Activated T-cell treated with anti-CD3 and anti-CD28 coated beads, Interleukin-2, amount 50 U/mL, for 48 hours (primary cell): ENCODE data around the gene NAA35.
"Not testable (repeated sequence)": the region's sequence is repeated elsewhere in the genome, so short reads cannot be mapped to it uniquely, and the experiment has no call there.

ENCODE experiments used
- DNase-seq, 2 experiments: peaks; one replicate each; pipeline ENCODE4 v3.0.0-alpha.2; 2020

Gene NAA35

DNA sequence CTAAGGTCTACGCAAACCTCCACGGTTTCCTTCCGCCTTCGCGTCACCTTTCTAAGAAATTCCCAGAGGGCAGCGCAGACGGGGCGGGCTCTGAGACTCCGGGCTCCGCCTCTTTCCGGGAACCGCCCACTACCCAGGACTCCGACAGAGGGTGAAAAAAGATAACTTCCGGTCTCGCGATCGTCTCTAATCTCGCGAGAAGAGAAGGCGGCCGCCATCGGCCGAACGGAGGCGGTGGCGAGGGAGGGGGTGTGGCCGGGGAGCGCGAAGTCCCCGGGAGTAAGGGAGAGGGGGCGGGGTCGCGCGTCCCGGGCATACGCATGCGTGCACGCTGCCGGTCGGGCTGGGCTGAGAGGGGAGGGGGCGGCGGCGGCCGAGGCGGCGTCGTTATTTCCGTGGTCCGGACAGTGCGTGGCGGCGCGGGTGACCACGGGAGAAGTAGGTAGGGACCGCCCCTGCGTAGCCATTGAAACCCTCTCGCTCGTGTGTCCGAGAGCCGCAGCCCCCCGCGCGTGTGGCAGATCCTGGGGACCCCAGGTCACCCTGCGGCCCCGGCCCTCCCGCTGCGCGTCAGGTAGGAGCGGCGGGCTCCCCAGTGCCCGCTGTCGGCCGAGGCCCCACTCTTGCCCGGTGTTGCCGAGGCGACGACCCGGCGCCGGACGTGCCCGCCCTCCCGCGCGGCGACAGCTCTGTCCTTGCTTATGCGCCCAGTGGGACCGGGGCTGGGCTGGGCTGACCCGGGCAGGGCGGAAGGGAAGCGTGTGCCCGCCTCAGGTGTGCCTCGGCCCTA lies at the start of gene NAA35:
Gene NAA35 (plus strand): TSS at position 315 of the 790 bp plus-strand sequence. CDS start 1,014 bp downstream, outside the sequence.
- DNase-seq = peak; percentile 99 to 100

DNA sequence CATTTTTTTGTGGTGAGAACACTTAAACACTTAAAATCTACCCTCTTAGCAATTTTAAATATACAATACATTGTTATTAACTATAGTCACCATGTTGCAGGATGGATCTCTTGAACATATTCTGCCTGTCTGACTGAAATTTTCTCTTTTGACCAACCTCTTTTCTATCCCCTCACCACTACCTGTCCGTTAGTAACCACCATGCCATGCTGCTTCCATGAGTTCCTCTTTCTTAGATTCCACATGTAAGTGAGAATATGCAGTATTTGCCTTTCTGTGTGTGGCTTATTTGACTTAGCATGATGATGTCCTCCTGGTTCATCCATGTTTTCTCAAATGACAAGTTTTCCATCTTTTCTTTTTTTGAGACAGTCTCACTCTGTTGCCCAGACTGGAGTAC lies 48.5 kb upstream of the NAA35 start:
- no peak for DNase-seq

DNA sequence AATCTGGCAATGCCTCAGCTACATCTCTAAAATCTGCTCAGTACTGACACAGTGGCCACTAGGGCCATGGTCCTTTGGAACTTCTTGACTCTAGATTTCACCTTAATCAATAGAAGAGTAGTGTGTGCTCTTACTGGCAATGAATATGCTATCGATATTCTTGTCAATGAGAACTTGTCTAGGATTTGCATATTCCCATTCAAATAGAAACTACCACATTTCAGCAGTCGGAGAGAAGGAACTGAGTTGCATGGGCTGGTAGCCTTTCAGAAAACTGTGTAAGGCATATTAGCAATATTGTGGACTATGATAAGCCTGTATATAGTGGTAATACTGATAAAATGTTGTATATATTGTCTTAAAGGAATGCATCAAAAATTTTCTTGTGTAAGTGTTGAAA lies 45.3 kb upstream of the NAA35 start:
- no peak for DNase-seq

DNA sequence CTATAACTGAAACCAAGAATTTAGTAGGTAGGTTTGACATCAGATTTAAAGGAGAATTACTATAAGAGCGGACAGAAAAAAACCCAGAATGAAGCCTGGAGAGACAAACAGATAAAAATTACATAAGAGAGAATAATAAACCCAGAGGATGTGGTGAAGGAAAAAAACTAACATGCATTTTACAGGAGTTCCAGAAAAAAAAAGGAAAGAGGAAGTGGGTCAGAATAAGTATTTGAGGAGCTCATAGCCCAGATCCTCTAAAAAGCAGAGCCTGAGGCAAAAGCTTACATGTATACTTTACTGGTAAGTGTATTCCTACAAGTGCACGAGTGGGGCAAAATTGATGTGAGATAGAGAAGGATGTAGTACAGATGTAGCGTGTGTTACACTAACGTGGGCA lies 43.1 kb upstream of the NAA35 start:
- no peak for DNase-seq

DNA sequence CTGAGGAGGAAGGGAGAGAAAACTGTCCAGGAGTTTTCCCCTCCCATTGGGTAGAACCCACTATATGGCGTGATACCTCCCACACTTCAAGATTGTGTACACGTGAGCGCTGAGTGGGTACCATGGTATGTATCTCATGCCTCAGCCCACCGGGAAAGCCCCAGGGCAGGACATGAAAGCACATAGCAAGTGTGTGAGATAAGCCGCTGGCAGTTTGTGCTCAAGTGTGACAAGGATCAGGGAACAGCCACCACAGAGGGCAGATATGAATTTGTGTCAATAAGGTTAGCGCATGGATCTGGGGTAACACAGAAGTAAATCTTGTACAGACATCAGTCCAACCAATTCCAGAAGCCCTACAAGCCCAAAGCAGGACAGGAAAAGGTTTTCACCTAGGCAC lies 42.6 kb upstream of the NAA35 start:
- DNase-seq = no peak

DNA sequence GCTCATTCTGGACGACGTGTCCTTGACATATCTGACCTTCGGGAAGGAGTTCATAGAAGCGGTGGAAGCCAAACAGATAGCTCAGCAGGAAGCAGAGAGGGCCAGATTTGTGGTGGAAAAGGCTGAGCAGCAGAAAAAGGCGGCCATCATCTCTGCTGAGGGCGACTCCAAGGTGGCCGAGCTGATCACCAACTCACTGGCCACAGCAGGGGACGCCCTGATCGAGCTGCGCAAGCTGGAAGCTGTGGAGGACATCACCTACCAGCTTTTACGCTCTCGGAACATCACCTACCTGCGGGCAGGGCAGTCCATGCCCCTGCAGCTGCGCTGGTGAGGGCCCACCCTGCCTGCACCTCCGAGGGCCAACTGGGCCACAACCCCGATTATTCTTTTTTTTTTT lies 41.6 kb upstream of the NAA35 start:
- no peak for DNase-seq

DNA sequence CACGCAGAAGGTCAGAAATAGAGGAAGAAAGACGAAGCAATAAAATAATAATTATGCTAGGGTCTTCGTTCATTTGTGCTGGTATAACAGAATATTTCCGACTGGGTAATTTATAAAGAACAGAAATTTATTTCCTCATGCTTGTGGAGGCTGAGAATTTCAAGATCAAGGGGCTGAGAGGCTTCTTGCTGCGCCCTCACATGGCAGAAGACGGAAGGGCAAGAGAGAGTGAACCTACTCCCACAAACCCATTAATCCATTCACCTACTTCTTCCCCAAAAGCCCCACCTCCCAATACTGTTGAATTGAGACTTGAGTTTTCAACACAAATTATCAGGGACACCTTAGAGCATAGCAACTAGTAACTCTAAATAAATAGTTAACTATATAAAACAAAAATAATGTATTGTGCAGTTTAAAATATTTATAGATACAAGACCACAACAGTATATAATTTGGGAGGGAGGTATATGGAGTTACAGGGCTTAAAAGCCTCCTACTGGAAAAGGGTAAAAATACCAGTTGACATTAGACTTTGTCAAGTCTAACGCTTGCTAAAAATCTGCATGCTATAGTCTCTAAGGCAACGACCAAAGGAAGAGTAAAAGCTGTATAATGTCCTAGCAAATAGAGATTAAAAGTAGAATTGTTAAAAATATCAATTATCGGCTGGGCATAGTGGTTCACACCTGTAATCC lies 40.3 kb upstream of the NAA35 start:
- DNase-seq = peak; percentile 58 to 62

DNA sequence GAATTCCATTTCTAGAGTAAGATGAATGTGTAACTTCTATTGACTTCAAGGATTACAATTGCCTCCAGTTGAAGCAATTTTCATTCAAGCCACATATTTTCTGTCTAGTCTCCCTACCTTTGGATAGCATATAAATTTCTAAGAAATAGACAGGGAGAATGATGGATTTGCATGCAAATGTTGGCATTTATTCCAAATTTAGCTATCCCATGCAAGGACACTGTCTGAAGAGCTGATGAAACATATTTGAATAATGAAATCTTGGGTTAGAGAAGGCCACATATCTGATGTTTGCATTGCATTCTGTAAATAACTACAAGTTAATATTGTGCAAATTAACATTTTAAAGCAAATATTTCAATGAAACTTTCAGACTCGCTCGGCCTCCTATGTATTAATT lies 36.0 kb upstream of the NAA35 start:
- no peak for DNase-seq

DNA sequence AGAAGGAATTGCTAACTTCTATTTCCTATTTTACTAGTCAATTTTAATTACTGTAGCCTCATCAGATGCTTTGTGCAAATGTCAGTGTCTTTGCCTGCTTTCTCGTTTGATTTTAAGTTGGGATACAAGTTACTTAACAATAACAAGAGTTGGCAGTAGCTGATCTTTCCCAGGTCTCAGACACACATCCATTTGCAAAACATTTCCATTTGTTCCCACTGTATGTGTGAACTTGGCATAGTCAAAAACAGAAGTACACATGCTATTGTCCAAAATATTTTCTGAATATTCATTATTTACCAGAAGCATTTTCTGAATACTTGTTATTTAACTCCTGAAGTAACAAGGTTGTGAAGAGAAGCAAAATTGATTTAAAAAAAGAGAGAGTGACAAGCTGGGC lies 35.0 kb upstream of the NAA35 start:
- DNase-seq = no peak

DNA sequence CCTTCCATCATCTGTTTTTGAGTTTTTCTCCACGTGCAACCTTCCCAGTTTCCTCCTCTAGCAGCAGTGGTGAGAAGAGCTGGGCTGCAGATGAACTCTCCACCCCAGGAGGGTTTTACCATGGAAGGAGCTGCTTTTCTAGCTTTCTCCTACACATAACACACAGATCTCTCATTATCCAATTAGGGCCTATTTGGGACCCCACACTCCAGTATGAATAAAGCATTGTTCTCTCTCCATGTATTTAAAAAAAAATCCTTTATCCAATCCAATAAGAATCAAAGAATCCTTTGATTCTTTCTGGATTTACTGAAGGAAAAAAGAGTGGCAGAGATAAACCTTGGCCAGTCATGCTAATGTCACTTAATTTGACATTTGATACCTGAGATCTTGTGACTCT lies 31.6 kb upstream of the NAA35 start:
- no peak for DNase-seq

DNA sequence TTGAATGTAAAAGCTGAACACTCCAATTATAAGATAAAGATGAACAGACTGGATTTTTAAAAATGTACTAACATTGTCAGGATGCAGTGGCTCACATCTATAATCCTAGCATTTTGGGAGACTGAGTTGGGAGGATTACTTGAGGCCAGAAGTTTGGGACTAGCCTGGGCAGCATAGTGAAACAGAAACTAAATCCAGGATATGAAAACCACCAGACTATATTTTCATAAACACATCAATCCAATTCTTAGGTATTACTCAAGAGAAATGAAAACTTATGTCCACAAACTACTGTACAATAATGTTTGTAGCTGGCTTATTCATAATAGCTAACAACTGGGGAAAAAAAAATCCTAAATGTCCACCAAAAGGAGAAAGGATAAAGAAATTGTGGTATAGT lies 26.8 kb upstream of the NAA35 start:
- DNase-seq = no peak

DNA sequence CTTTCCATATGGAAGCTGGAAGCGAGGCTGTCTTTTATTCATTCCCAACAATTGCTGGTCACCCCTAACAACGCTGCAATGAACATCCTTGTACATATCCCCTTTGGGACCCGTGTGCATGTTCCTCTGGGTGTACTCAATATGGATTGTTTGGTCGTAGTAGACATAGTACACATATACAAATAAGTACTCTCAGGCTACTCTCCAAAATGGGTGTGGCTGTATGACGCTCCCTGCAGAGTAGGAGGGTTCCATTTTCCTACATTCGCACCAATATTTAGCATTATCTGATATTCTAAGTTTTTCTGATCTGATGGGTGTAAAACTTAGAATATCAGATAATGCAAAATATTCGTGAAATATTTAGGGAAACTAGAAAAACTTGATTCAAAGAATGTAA lies 23.2 kb upstream of the NAA35 start:
- no peak for DNase-seq

DNA sequence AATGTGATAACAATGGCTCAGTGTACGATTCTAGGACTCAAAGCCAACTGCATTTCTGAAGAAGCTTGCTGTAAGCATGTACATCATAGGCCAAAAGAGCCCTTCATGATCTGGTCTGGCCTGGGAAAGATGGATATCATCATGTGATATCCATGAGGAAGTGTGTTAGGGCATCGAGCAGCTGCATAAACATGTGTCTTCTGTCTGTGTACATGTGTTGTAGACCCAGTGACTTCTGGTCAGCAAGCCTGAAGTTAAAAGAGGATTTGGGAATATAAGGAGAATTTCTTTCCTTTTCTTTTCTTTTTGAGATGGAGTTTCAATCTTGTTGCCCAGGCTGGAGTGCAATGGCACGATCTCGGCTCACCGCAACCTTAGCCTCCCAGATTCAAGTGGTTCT lies 15.5 kb upstream of the NAA35 start:
- DNase-seq = no peak

DNA sequence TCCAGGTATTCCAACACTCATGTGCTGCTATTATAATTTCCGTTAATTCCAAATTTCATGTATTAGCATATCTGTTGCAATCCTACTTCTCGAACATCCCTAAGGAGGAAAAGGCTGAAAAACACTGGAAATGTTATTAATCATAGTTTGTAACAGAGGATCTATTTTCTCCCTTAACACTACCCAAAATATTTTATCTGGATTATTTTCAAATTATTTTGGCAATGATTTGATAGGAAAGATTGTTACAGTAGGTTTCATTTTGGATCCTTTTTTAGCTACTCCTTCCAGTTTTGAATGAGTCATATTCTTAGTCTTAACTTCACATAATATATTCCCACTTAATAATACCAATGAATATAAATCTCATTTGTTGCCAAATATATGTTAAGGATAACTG lies 13.9 kb upstream of the NAA35 start:
- no peak for DNase-seq

DNA sequence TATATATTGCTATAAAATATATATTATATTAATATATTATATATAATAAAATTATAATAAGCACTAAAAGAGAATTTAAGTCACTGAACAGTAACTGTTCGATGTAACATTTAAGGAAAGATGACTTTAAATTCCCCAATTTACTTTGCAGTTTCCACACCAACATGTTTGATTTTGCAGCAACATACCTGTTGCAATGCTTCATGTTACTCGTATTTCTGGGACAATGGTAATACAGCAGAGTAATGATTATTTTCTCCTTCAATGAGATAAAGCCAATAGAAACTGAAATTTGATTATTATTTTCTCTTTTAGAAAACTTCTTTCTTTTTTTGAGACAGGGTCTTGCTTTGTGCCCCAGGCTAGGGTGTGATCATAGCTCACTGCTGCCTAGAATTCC lies 9.5 kb upstream of the NAA35 start:
- no peak for DNase-seq

DNA sequence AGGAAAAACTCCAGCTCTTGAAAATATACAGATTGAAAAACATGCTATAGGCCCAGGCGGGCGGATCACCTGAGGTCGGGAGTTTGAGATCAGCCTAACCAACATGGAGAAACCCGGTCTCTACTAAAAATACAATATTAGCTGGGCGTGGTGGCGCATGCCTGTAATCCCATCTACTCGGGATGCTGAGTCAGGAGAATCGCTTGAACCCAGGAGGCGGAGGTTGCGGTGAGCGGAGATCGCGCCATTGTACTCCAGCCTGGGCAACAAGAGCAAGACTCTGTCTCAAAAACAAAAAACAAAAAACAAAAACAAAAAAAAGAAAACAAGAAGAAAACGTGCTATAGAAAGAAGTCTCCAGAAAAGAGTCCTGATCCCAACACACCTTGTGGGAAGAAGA lies 5.0 kb upstream of the NAA35 start:
- DNase-seq = not testable (repeated sequence)

DNA sequence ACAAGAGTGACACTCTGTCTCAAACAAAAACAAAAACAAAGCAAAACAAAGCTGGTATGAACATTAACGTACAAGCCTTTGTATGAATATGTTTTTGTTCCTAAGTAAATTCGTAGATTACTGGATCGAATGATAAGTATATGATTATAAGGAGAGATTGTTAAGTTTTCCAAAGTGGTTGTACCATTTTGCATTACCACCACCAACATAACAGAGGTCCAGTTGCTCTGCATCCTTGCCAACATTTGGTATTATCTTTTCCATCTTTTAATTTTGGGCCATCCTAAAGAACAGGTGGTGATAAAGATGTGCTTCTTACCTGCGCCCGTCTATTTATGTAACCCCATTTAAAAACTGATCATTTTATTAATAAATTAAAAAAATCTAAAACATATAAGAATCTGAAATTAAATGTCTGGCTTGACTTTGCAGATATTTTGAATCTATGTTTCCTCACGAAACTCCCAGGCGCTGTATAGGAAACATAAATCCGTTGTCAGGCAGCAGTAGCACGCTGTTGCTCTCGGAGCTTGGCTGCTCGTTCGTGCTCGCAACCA lies 593 bp upstream of the NAA35 start:
- DNase-seq = no peak

DNA sequence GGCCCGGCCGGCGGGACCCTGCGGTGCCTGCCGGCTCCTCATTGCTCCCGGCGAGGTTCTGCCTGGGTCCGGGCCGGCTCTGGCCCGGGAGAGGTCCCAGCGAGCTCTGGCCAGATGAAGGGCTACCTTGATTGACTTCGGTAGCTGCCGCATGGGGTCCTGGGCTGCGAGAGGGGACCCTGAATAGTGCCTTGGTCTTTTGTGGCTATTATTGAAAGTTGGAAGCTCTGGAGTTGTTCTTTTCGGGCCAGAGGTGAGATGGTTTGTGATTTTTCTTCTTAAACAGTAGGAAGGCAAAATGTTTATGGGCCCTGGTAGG lies 635 bp downstream of the NAA35 start:
- DNase-seq = no peak

DNA sequence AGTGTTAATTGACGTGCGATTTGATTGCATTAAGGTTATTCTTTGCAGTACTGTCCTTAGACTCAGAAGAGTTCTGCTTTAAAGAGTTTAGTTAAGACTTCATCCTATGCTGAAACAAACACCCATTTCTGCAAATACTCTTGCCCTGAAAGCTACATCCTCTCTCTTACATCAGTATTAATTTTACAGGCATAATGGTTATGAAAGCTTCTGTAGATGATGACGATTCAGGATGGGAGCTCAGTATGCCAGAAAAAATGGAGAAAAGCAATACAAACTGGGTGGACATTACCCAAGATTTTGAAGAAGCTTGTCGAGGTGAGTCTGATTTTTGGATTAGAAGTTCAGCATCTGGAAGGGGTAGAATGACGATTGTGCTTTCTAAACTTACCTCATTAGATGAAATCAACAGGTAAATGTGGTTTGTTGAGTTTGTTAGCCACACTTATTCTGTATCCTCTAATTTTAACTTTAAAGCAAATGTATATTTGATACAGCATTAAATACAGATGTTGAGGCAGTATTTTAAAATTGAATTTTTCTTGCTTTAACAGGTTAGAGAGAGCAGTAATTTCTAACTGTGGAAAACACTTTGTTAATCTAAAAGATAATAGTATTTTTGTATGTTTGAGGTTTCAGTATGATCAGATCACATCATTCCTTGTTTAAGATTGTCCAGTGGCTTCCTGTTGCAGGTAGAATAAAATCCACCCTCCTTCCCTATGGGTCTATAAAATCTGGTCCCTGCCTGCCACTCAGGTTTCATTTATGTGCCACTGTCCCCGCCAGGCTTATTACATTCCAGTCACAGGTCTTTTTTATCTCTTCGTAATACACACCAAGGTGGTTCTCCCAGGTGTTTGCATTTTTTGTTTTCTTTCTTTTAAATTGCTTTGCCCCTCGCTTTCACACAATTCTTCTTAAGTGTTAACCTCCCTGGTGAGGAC lies 1.3 kb downstream of the NAA35 start:
- DNase-seq = no peak

DNA sequence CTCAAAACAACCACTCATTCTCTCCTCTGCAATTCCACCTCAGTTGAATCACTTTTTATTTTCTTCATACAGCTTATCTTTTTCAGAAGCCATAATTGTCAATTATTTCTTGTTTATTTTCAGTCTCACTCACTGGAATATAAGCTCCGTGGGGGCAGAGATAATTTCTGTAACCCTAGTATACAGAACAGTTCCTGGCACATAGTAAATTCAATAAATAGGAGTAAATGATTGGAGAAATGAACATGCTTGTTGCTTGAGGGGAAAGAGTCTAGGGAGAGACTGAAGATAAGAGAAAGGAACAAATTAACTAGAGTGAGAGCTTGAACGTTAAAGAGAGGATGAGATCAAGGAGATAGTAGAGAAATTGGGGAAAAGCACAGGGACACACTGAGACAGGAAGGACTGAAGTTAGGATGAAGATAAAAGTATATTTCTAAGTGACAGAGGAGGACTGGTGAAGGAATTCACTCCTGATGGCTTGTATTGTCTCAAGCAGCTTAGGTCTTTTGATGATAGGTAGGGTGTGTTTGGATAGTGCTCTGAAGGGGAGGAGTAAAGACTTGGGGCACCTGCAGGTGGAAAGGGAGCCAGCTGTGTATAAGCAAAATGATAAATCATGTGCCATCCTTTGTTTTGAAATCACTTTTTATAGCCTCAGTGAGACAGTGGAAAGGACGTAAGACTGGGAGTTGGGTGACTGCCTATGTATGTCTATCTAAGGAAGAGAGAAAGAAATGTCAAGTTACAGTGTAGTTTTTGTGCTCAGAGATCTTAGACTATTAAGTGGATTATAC lies 2.2 kb downstream of the NAA35 start:
- DNase-seq = no peak

DNA sequence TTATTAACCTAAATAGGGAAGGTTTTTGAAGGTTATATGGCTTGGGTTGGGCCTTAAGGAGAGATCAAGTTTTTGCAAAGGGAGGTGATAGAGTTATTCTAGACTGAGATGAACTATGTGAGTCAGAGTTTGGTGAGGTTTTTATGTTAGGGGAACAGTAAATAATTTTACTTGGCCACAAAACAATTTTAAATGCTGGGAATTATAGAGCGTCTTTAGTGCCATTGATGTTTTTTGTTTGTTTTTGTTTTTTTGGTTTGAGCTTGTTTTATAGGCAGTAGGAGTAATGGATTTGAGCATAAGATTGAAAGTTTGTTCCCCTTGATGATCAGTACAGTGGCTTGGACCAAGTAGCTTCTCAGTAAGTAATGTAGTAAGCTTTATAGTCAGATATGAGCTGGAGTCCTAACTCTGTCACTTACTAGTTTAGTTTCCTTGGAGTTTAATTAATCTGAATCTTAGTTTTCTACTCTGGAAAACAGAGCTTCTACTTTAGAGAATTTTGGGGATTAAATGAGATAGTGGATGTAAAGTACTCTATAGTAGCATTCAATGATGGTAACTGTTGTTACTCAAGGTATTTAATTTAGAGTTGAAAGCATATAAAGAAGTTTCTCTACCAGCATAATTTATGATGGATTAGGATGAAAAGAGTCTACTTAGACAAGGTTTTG lies 2.9 kb downstream of the NAA35 start:
- no peak for DNase-seq

DNA sequence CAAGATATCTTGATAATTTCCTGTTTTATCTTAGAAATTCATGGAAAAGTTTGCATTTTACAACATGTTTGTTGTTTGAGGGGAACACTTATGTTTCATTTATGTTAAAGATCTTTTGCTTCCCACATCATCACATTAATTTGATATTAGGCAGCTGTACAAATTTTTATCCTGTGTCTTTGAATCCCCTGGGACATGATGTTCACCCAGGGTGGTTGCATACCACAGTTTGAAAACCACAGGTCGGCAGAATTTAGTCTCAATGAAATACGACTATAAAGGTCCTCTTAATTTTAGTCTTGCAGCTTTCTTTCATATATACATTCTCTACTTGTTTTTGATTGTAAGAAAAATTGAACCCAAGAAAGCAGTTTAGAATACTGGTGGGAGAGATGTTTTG lies 3.7 kb downstream of the NAA35 start:
- no peak for DNase-seq
